ENCODE results near the gene DCHS1. TPM values are rescaled to one million over a fixed set of nuclear protein-coding genes. Genes with fewer than 3 reads are reported as not detected.

DCHS1 gene
- total and polyA plus RNA-seq, 2 experiments from 2014 or later: 1.1 to 6.4 TPM

DNA sequence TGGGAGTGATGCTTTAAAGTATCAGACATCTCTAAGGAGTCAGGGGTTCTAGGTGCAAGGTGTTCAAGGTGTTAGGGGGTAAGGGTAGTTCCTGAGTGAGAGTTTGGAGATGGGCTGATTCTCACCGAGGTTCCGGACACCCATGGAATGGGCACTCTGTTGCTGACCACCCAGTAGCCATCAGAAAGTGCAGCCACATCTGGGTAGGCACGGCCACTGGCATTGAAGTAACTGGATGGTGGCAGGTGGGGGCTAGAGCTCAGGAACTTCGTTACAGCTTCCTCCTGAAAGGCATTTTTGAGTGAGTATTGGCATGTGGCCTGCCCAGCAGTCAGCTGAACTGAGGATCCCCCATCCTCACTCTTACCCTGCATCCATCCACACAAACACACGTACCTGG lies 40.6 kb downstream of the DCHS1 start:
- no peak overlapping the region for H3K4me2 ChIP-seq (ENCODE audit: unreplicated experiment)
- in situ Hi-C loops (cut with MboI): no loop called here
- peaks cover 32% of the 10 kb centered on the region for H3K79me2 ChIP-seq (ENCODE audit: insufficient read depth)
- peaks cover 41% of the 10 kb centered on the region for H3F3A ChIP-seq (ENCODE audit: insufficient read depth)
- H4K20me1 ChIP-seq (ENCODE audit: insufficient read depth): no peaks in the 10 kb centered on the region
- peaks cover 34% of the 10 kb centered on the region for H3K4me1 ChIP-seq (ENCODE audit: insufficient read depth)
- no peak for DNase-seq
- no peak overlapping the region for H3K27ac ChIP-seq
- H2AFZ ChIP-seq: no peak overlapping the region
- no peaks in the 10 kb centered on the region for H3K27me3 ChIP-seq (replicated peaks; ENCODE audit: insufficient read depth)
- H3K36me3 ChIP-seq (ENCODE audit: low read depth): peaks cover 12% of the 10 kb centered on the region; the same call in 1 of the 2 replicates
- no peak overlapping the region for H3K4me3 ChIP-seq
- no peaks in the 10 kb centered on the region for H3K9me2 ChIP-seq (ENCODE audit: insufficient read depth)
- 98 to 99% methylated on average over 5 of the region's 5 CpGs for WGBS, 2 experiments (ENCODE audit: low coverage in 1 of 2, low lambda C conversion rate in 2 of 2, missing lambda C conversion rate in 2 of 2)
- no peaks in the 10 kb centered on the region for H3K9me3 ChIP-seq (ENCODE audit: low read depth)
- no peak for TF ChIP-seq EZH2 (IDR thresholded peaks at IDR 0.05; ENCODE audit: insufficient read depth, poor library complexity, severe bottlenecking)
- TF ChIP-seq EZH2phosphoT487 (IDR thresholded peaks at IDR 0.05; ENCODE audit: insufficient read depth, low read depth): no peak
- no peak overlapping the region for H3K9ac ChIP-seq

DNA sequence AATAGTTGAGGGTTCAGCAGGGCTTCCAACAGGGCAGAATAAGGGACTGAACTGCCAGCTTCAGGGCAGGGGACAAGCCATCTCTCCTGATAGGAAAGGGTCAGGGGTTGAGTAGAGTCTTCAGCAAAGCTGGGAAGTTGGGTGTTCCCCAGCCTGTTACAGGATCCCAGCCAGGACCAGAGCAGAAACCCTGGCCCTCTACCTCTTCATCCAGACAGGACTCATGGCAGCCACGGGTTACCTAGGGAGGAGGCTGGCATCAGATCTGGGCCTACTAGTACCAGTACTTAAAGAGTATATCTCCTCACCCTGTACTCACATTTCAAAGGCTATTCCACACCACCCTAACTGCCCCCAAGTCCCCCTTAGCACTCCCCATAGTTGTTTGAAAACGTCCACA lies 41.2 kb downstream of the DCHS1 start:
- Histone ChIP-seq H3K9me2 (ENCODE audit: insufficient read depth) (no peaks in the 10 kb centered on the region), H3K36me3 (ENCODE audit: low read depth) (peaks cover 18% of the 10 kb centered on the region), H3K9ac (no peak overlapping the region), H3K9me3 (ENCODE audit: low read depth) (no peaks in the 10 kb centered on the region), H3K4me3 (no peak overlapping the region), H3K4me2 (ENCODE audit: unreplicated experiment) (no peak overlapping the region), H3K79me2 (ENCODE audit: insufficient read depth) (peaks cover 38% of the 10 kb centered on the region), H3K4me1 (ENCODE audit: insufficient read depth) (peaks cover 31% of the 10 kb centered on the region), H3K27ac (no peak overlapping the region), H3F3A (ENCODE audit: insufficient read depth) (peaks cover 47% of the 10 kb centered on the region), H3K27me3 (replicated peaks; ENCODE audit: insufficient read depth) (no peaks in the 10 kb centered on the region), H4K20me1 (ENCODE audit: insufficient read depth) (no peaks in the 10 kb centered on the region), H2AFZ (no peak overlapping the region)
- WGBS, 2 experiments (ENCODE audit: low coverage in 1 of 2, low lambda C conversion rate in 2 of 2, missing lambda C conversion rate in 2 of 2): 88 to 97% methylated on average over 2 of the region's 2 CpGs
- no peak for TF ChIP-seq EZH2phosphoT487 (IDR thresholded peaks at IDR 0.05; ENCODE audit: insufficient read depth, low read depth)
- no peak for TF ChIP-seq EZH2 (IDR thresholded peaks at IDR 0.05; ENCODE audit: insufficient read depth, poor library complexity, severe bottlenecking)
- DNase-seq: no peak
- in situ Hi-C loops (cut with MboI): no loop called here

DNA sequence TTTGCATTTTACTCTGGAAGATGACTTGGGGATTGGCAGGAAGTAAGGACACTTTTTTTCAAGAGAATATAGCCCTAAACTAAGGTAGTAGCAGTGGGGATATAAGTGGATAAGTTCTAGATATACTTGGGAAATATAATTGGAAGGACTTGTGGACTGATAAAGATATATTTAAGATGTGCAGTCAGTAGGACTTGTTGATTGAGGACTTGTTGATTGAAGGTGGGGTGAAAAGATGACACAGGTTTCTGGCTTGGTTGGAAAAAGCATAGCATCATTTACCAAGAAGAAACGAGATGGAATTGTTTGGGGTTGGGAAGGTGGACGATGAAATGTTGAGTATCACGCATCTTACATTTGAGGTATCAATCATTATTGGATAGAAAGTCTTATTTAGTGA lies 42.1 kb downstream of the DCHS1 start:
- Histone ChIP-seq H3K9me2 (ENCODE audit: insufficient read depth) (no peaks in the 10 kb centered on the region), H3K4me2 (ENCODE audit: unreplicated experiment) (no peak overlapping the region), H4K20me1 (ENCODE audit: insufficient read depth) (no peaks in the 10 kb centered on the region), H3K79me2 (ENCODE audit: insufficient read depth) (peaks cover 48% of the 10 kb centered on the region), H2AFZ (no peak overlapping the region), H3F3A (ENCODE audit: insufficient read depth) (peaks cover 52% of the 10 kb centered on the region), H3K4me1 (ENCODE audit: insufficient read depth) (peaks cover 30% of the 10 kb centered on the region), H3K27me3 (replicated peaks; ENCODE audit: insufficient read depth) (no peaks in the 10 kb centered on the region), H3K9me3 (ENCODE audit: low read depth) (no peaks in the 10 kb centered on the region), H3K27ac (peak overlapping the region; percentile 88; the same call in 1 of the 2 replicates), H3K36me3 (ENCODE audit: low read depth) (peaks cover 25% of the 10 kb centered on the region), H3K9ac (no peak overlapping the region), H3K4me3 (no peak overlapping the region)
- no peak for DNase-seq
- TF ChIP-seq EZH2 (IDR thresholded peaks at IDR 0.05; ENCODE audit: insufficient read depth, poor library complexity, severe bottlenecking) (no peak), EZH2phosphoT487 (IDR thresholded peaks at IDR 0.05; ENCODE audit: insufficient read depth, low read depth) (no peak)
- in situ Hi-C loops (cut with MboI): no loop called here
- WGBS, 2 experiments (ENCODE audit: low coverage in 1 of 2, low lambda C conversion rate in 2 of 2, missing lambda C conversion rate in 2 of 2): 93 to 96% methylated on average over 3 of the region's 3 CpGs

DNA sequence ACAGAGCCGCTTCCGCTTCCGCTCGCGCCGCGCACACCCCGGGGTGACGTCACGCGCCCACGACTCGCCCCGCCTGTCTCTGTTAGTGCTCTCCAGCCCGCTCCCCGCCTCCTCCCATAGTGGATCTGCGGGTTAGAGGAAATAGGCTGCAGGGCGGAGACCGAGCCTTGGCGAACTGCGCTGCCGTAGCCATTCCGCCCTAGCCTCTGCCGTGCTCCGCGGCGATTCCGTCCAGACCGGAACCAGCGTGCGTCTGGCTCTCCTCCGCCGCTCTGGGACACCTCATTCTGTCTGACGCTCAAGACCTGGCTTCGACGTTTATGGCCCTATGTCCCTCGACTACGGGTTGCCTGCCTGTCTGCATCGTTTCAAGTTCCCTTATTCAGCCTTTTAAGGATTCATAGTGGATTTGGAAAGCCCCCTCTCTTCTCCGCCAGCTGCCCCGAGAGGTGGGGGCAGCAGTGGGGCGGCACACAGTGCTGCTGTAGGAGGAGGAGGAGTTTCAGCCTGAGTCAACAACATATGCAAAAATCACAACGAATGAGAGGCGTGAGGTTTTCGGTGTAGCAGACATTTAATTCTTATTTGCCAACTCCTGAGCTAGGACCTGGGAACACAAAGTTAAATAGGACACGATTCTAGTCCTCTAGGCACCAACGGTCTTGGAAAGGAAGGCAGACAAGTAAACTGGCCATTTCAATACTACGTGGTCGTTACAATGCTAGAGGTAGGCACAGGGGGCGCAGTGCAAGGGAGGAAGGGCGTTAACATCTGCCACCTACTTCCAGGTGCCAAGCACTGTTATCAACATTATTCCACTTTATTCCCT lies 43.2 kb downstream of the DCHS1 start, which contains the start of gene TAF10:
TSS of gene TAF10 (minus strand) at position 4 of the 829 bp plus-strand sequence. CDS start 27 bp downstream, outside the sequence.
- peak within 1 kb of the TSS; percentile 92 for H3K4me2 ChIP-seq (ENCODE audit: unreplicated experiment)
- H3K27me3 ChIP-seq (replicated peaks; ENCODE audit: insufficient read depth): no peaks in the 10 kb centered on the region
- no peaks in the 10 kb centered on the region for H3K9me3 ChIP-seq (ENCODE audit: low read depth)
- H3F3A ChIP-seq (ENCODE audit: insufficient read depth): peaks cover 51% of the 10 kb centered on the region
- in situ Hi-C loops (cut with MboI): no loop called here
- 1 to 2% methylated on average over 48 to 51 of the region's 51 CpGs for WGBS, 2 experiments (ENCODE audit: low coverage in 1 of 2, low lambda C conversion rate in 2 of 2, missing lambda C conversion rate in 2 of 2)
- H3K9me2 ChIP-seq (ENCODE audit: insufficient read depth): no peaks in the 10 kb centered on the region
- TF ChIP-seq EZH2 (IDR thresholded peaks at IDR 0.05; ENCODE audit: insufficient read depth, poor library complexity, severe bottlenecking) (no peak), EZH2phosphoT487 (IDR thresholded peaks at IDR 0.05; ENCODE audit: insufficient read depth, low read depth) (no peak)
- peaks cover 27% of the 10 kb centered on the region for H3K4me1 ChIP-seq (ENCODE audit: insufficient read depth)
- H3K36me3 ChIP-seq (ENCODE audit: low read depth): peaks cover 32% of the 10 kb centered on the region
- no peaks in the 10 kb centered on the region for H4K20me1 ChIP-seq (ENCODE audit: insufficient read depth)
- peak within 1 kb of the TSS; percentile 88 for H3K27ac ChIP-seq
- peak; percentile 98 for DNase-seq
- H3K9ac ChIP-seq: peak within 1 kb of the TSS; percentile 80
- peaks cover 53% of the 10 kb centered on the region for H3K79me2 ChIP-seq (ENCODE audit: insufficient read depth)
- peak within 1 kb of the TSS; percentile 79 for H2AFZ ChIP-seq
- peak within 1 kb of the TSS; percentile 74 for H3K4me3 ChIP-seq
